Breast epithelium (tissue), 3 donors: ENCODE measurements around the gene KANK3.

Experiments
- POLR2A ChIP-seq: fragments of 450-650 bp; IDR thresholded peaks from one replicate; pipeline ENCODE4 v1.6.1; 2016; ENCODE audit warnings: antibody characterized with exemption, mild to moderate bottlenecking, moderate library complexity
- TF ChIP-seq, protein P1 (sequence below), 3 donors: fragments of 450-650 bp; IDR thresholded peaks; one replicate each; pipeline ENCODE4 v1.5.1; 2016 to 2017; ENCODE audit warnings: antibody characterized with exemption in 3 of 3, mild to moderate bottlenecking in 3 of 3, moderate library complexity in 3 of 3

GRCh38 chr19:8321067-8321985, 21.7 kb downstream of the KANK3 start, which contains the start of the genes NDUFA7 and RPS28:
- TF ChIP-seq, protein P1, sequence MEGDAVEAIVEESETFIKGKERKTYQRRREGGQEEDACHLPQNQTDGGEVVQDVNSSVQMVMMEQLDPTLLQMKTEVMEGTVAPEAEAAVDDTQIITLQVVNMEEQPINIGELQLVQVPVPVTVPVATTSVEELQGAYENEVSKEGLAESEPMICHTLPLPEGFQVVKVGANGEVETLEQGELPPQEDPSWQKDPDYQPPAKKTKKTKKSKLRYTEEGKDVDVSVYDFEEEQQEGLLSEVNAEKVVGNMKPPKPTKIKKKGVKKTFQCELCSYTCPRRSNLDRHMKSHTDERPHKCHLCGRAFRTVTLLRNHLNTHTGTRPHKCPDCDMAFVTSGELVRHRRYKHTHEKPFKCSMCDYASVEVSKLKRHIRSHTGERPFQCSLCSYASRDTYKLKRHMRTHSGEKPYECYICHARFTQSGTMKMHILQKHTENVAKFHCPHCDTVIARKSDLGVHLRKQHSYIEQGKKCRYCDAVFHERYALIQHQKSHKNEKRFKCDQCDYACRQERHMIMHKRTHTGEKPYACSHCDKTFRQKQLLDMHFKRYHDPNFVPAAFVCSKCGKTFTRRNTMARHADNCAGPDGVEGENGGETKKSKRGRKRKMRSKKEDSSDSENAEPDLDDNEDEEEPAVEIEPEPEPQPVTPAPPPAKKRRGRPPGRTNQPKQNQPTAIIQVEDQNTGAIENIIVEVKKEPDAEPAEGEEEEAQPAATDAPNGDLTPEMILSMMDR (IDR thresholded peaks at IDR 0.05) = peak in 1 of 3 donors; percentile 20
- peak; percentile 96 for TF ChIP-seq POLR2A
